Gastrocnemius medialis (tissue), 4 donors: Measurements from ENCODE around the gene PRUNE2. TPM values are rescaled to one million over a fixed set of nuclear protein-coding genes. Genes with fewer than 3 reads are reported as not detected.

Experiments used
- ATAC-seq, 2 donors: fragments of 150-250 bp; one replicate each; pipeline ENCODE4 v1.9.1; 2016
- DNase-seq, 2 donors: peaks; one replicate each; pipeline ENCODE4 v3.0.0-alpha.2; 2019
- H3K27ac ChIP-seq, 4 donors: fragments of 200-600 bp; sonication (generic); 1 replicate in 1 of 4; 2 replicates in 3 of 4; pipeline ENCODE4 v1.5.1; 2016 to 2018; ENCODE audit warnings: mild to moderate bottlenecking in 2 of 4, moderate library complexity in 1 of 4
- H3K27me3 ChIP-seq, 3 donors: fragments of 200-600 bp; sonication (generic) in 2 of 3; 1 replicate in 1 of 3; 2 replicates in 2 of 3; pipeline versions ENCODE4 v1.5.1 to v1.6.0; 2016 to 2019; ENCODE audit warnings: mild to moderate bottlenecking in 1 of 3, moderate library complexity in 1 of 3
- H3K36me3 ChIP-seq, 2 donors: fragments of 200-600 bp; sonication (generic) in 1 of 2; one replicate each; pipeline ENCODE4 v1.5.1; 2017 to 2018
- H3K4me1 ChIP-seq, 2 donors: fragments of 200-600 bp; sonication (generic) in 1 of 2; one replicate each; pipeline ENCODE4 v1.5.1; 2016 to 2017; ENCODE audit warnings: mild to moderate bottlenecking in 2 of 2
- H3K4me3 ChIP-seq, 4 donors: fragments of 200-600 bp; sonication (generic) in 3 of 4; 1 replicate in 1 of 4; 2 replicates in 3 of 4; pipeline ENCODE4 v1.5.1; 2016 to 2019; ENCODE audit warnings: mild to moderate bottlenecking in 2 of 4
- H3K9me3 ChIP-seq, 3 donors: fragments of 200-600 bp; sonication (generic) in 2 of 3; 1 replicate in 1 of 3; 2 replicates in 2 of 3; pipeline ENCODE4 v1.5.1; 2016 to 2019
- CTCF ChIP-seq, 5 experiments: fragments of 450-650 bp in 3 of 5; fragments of 200-600 bp in 2 of 5; sonication (generic) in 2 of 5; IDR thresholded peaks in 4 of 5; conservative IDR thresholded peaks in 1 of 5; 1 replicate in 4 of 5; 2 replicates in 1 of 5; pipeline ENCODE4 v1.5.1; 2016 to 2019; ENCODE audit warnings: antibody characterized with exemption in 5 of 5, mild to moderate bottlenecking in 3 of 5, moderate library complexity in 3 of 5
- POLR2A ChIP-seq, 2 donors: fragments of 450-650 bp; IDR thresholded peaks; one replicate each; pipeline ENCODE4 v1.6.1; 2017; ENCODE audit warnings: antibody characterized with exemption in 2 of 2, mild to moderate bottlenecking in 2 of 2, moderate library complexity in 2 of 2
- in situ Hi-C, 4 donors: fragments of 200-750 bp; cut with MboI; loops; one replicate each; pipeline versions ENCODE4 v1.15.0 to v1.8.0; 2017; ENCODE audit warnings: low sequenced_read_pairs in 4 of 4
- intact Hi-C: fragments of 100-400 bp; cut with DNase I; formaldehyde crosslinking; loops from one replicate; pipeline ENCODE4 v1.15.1; 2023; ENCODE audit warnings: low total_unique reads
- total RNA-seq, 4 donors: library from RNA; depleted of rRNA; stranded (reverse); fragments of >200 nt; gene quantifications; one replicate each; pipeline versions ENCODE4 v1.1.0 to v1.2.3, GENCODE V29; 2016

PRUNE2 gene
- total RNA-seq, 4 donors from 2014 or later: 1.6 to 43.5 (median 11.0) TPM

- intact Hi-C loops: no loop called here
- no peak overlapping the region for H3K4me3 ChIP-seq
- no peak overlapping the region for H3K27ac ChIP-seq
- H3K27me3 ChIP-seq: no peaks in the 10 kb centered on the region
- DNase-seq (no peak), ATAC-seq (no peak)
- no peak for TF ChIP-seq CTCF (IDR thresholded peaks at IDR 0.05 in 4 of 5, conservative IDR thresholded peaks at IDR 0.05 in 1 of 5)
- TF ChIP-seq POLR2A (IDR thresholded peaks at IDR 0.05): no peak
- H3K4me1 ChIP-seq: no peaks in the 10 kb centered on the region
- no peaks in the 10 kb centered on the region for H3K9me3 ChIP-seq
- in situ Hi-C loops: no loop called here
- H3K36me3 ChIP-seq: no peaks in the 10 kb centered on the region
Observed at GRCh38 chr9:76732341-76732958, 173.5 kb downstream of the PRUNE2 start.

GRCh38 chr9:76730801-76731200 is 175.1 kb downstream of the PRUNE2 start:
- no peaks in the 10 kb centered on the region for H3K4me1 ChIP-seq
- DNase-seq: no peak
- no peaks in the 10 kb centered on the region for H3K9me3 ChIP-seq
- no peak overlapping the region for H3K27ac ChIP-seq
- TF ChIP-seq CTCF (IDR thresholded peaks at IDR 0.05 in 4 of 5, conservative IDR thresholded peaks at IDR 0.05 in 1 of 5): no peak
- TF ChIP-seq POLR2A (IDR thresholded peaks at IDR 0.05): no peak
- intact Hi-C loops (no loop called here), in situ Hi-C loops (no loop called here)
- no peaks in the 10 kb centered on the region for H3K27me3 ChIP-seq
- no peaks in the 10 kb centered on the region for H3K36me3 ChIP-seq
- no peak for ATAC-seq
- H3K4me3 ChIP-seq: no peak overlapping the region

DNA sequence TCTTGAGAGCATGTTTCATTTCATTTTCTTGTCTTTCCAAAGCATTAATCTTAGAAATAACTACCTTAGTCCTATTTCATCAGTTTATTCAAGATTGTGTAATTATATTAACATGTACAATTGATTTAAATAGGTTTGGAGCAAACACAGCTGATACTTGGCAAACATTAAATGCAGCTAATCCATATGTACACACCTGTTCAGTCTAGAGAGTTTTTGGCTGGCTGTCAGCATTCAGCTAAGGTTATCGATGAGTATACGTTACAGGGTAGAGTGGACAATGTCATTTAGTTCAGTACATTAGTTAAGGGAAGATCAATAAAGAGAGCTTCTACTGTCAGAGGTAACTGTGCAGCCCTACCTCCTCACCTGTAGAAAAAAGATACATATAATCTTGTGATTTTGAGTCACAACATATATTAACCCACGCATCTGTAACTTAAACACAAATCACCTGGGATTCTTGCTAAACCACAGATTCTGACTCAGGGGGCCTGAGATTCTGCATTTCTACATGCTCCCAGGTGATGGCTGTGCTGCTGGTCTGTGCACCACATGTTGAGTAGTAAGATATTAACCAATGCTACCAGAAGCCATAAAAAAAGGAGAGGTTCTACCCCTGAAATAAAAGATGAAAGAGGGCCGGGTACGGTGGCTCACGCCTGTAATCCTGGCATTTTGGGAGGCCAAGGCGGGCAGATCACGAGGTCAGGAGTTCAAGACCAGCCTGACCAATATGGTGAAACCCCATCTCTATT is 175.8 kb downstream of the PRUNE2 start:
- Histone ChIP-seq H3K27ac (no peak overlapping the region), H3K36me3 (no peaks in the 10 kb centered on the region), H3K27me3 (no peaks in the 10 kb centered on the region), H3K4me3 (no peak overlapping the region), H3K9me3 (no peaks in the 10 kb centered on the region), H3K4me1 (no peaks in the 10 kb centered on the region)
- DNase-seq (no peak), ATAC-seq (no peak)
- intact Hi-C loops (no loop called here), in situ Hi-C loops (no loop called here)
- TF ChIP-seq POLR2A (IDR thresholded peaks at IDR 0.05): no peak
- no peak for TF ChIP-seq CTCF (IDR thresholded peaks at IDR 0.05 in 4 of 5, conservative IDR thresholded peaks at IDR 0.05 in 1 of 5)

GRCh38 chr9:76729116-76729515 is 176.8 kb downstream of the PRUNE2 start:
- H3K27ac ChIP-seq: no peak overlapping the region
- ATAC-seq (no peak), DNase-seq (no peak)
- intact Hi-C loops: no loop called here
- no peaks in the 10 kb centered on the region for H3K9me3 ChIP-seq
- no peaks in the 10 kb centered on the region for H3K4me1 ChIP-seq
- H3K36me3 ChIP-seq: no peaks in the 10 kb centered on the region
- no peak overlapping the region for H3K4me3 ChIP-seq
- in situ Hi-C loops: no loop called here
- TF ChIP-seq POLR2A (IDR thresholded peaks at IDR 0.05) (no peak), CTCF (IDR thresholded peaks at IDR 0.05 in 4 of 5, conservative IDR thresholded peaks at IDR 0.05 in 1 of 5) (no peak)
- no peaks in the 10 kb centered on the region for H3K27me3 ChIP-seq
